ENCODE data around the gene CAB39. TPM values are rescaled to one million over a fixed set of nuclear protein-coding genes. Genes with fewer than 3 reads are reported as not detected.

Gene CAB39
- total and polyA plus RNA-seq, 2 of the 8 experiments (the other 6 are each of a cell fraction or from before 2014, with no cell fraction given): 16.4 to 50.5 TPM

GRCh38 chr2:230742781-230743180, 30.1 kb downstream of the CAB39 start:
- H3K4me1 ChIP-seq (replicated peaks in 1 of 4; ENCODE audit: control insufficient read depth in 3 of 4, insufficient read depth in 4 of 4, low read length in 3 of 4): peaks cover 0 to 2% (median 0%) of the 10 kb centered on the region in 4 experiments; a peak in 1 of 7 replicates
- H3K14ac ChIP-seq (ENCODE audit: insufficient read length): no peak overlapping the region
- FAIRE-seq: no peak
- H3K56ac ChIP-seq (replicated peaks; ENCODE audit: insufficient read length, low read depth, low read length): no peak overlapping the region
- no peak overlapping the region for H3K4me2 ChIP-seq (ENCODE audit: insufficient read depth in 1 of 2, low read depth in 2 of 2, low read length in 2 of 2)
- CTCF ChIA-PET (ENCODE audit: partially characterized antibody): interaction anchor here (0.7 to 1.8 kb wide), 5 partner anchors 8 to 28 kb away, joined by 3 to 13 read pairs (median 3); no protein-coding TSS in a partner anchor
- H3K36me3 ChIP-seq (ENCODE audit: control insufficient read depth in 2 of 4, insufficient read depth in 4 of 4, low read length in 3 of 4): no peaks in the 10 kb centered on the region
- no peak overlapping the region for H4K91ac ChIP-seq (replicated peaks; ENCODE audit: insufficient read length, low read length)
- H3K9me3 ChIP-seq (ENCODE audit: insufficient read depth in 2 of 2, low read depth in 1 of 2, low read length in 1 of 2): no peaks in the 10 kb centered on the region
- H4K20me1 ChIP-seq (replicated peaks in 1 of 2; ENCODE audit: control insufficient read depth in 1 of 2, insufficient read depth in 2 of 2, low read length in 2 of 2): peaks cover 1 to 5% of the 10 kb centered on the region in 2 experiments
- DNase-seq (ENCODE audit: low read depth in 1 of 2, low spot score in 2 of 2): no peak
- no peak overlapping the region for H3K18ac ChIP-seq (ENCODE audit: extremely low read depth, low read length)
- no peak overlapping the region for H3K9ac ChIP-seq (replicated peaks in 1 of 4; ENCODE audit: extremely low read depth in 1 of 4, low read depth in 3 of 4, low read length in 3 of 4)
- H3K23ac ChIP-seq (ENCODE audit: insufficient read length): no peak overlapping the region
- no peaks in the 10 kb centered on the region; the same call in 1 of the 2 replicates for H3K79me1 ChIP-seq (ENCODE audit: low read depth, low read length)
- no peak overlapping the region for H2BK12ac ChIP-seq (ENCODE audit: low read depth, low read length)
- H3K23me2 ChIP-seq (ENCODE audit: low read depth, low read length): no peaks in the 10 kb centered on the region
- H2BK120ac ChIP-seq (replicated peaks; ENCODE audit: low read depth, low read length): no peak overlapping the region
- no peak overlapping the region for H3K27ac ChIP-seq (ENCODE audit: low read depth, low read length)
- H3K4me3 ChIP-seq (ENCODE audit: extremely low read depth in 1 of 4, insufficient read depth in 2 of 4, low read depth in 3 of 4, low read length in 4 of 4): no peak overlapping the region
- H4K8ac ChIP-seq (ENCODE audit: extremely low read depth, insufficient read depth, low read length): no peak overlapping the region
- peaks cover 4 to 63% of the 10 kb centered on the region in 2 experiments; a peak in 2 of 4 replicates for H3K79me2 ChIP-seq (ENCODE audit: control insufficient read depth in 1 of 2, insufficient read depth in 2 of 2, low read length in 2 of 2)
- no peak overlapping the region for H2AFZ ChIP-seq (ENCODE audit: low read length)
- H2AK5ac ChIP-seq (ENCODE audit: low read depth, low read length): no peak overlapping the region
- H4K5ac ChIP-seq (ENCODE audit: insufficient read length, low read depth, low read length): no peak overlapping the region
- no peak overlapping the region for H2BK15ac ChIP-seq (ENCODE audit: low read length)
- no peak overlapping the region for H3K4ac ChIP-seq (replicated peaks; ENCODE audit: insufficient read length, low read depth, low read length)
- H3K27me3 ChIP-seq (replicated peaks in 1 of 4; ENCODE audit: control insufficient read depth in 3 of 4, extremely low read depth in 1 of 4, insufficient read depth in 3 of 4, low read length in 3 of 4): no peaks in the 10 kb centered on the region
- H2BK5ac ChIP-seq (ENCODE audit: low read depth, low read length): no peak overlapping the region
- POLR2A ChIA-PET (ENCODE audit: partially characterized antibody): no interaction called here
- H2BK20ac ChIP-seq (ENCODE audit: low read length): no peak overlapping the region
- WGBS, 2 experiments (ENCODE audit: extremely low coverage in 1 of 2, insufficient coverage in 1 of 2, insufficient read length in 1 of 2, insufficient replicate concordance in 2 of 2, low coverage in 1 of 2, low lambda C conversion rate in 2 of 2, missing lambda C conversion rate in 1 of 2): 84% methylated on average over 4 of the region's 4 CpGs; no CpG with 5 or more reads in 1 of the 2 experiments
- TF ChIP-seq KDM1A (IDR thresholded peaks at IDR 0.05; ENCODE audit: borderline replicate concordance, low read length) (no peak), PHF8 (conservative IDR thresholded peaks at IDR 0.05; ENCODE audit: low read depth, low read length) (no peak), POU5F1 (IDR thresholded peaks at IDR 0.05; ENCODE audit: low read depth, low read length) (no peak), RFX5 (IDR thresholded peaks at IDR 0.05; ENCODE audit: borderline replicate concordance, low read depth, low read length) (no peak), HDAC2 (IDR thresholded peaks at IDR 0.05; ENCODE audit: borderline replicate concordance in 1 of 2, low read depth in 2 of 2, low read length in 2 of 2) (no peak)

Data from H1 (cell line).